ENCODE results near the gene OPRPN. TPM values are rescaled to one million over a fixed set of nuclear protein-coding genes. Genes with fewer than 3 reads are reported as not detected.

OPRPN gene
- total and polyA plus RNA-seq, 2 of the 8 experiments (the other 6 are each of a cell fraction or from before 2014, with no cell fraction given) = not detected

DNA sequence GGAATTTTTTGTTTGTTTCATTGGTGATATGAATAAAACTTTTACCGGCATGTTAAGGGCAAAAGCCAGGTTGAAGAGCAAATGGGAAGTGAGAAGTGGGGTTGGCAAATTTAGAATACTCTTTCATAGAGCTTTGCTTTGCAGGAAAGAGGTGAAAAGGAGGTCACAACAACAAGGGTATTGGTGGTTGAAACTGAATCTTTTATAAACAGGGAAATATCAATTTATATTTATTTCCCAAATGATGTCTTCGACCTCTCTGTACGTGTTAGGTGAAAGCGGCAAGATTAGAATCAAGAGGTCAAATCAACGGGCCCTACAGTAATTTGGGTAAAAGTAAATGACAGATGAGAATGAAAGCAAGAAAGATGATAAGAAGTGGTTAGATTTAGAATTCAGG lies 33.7 kb upstream of the OPRPN start (continued):
- TF ChIP-seq SP2 (IDR thresholded peaks at IDR 0.05; ENCODE audit: low read length) = no peak
